Stimulated activated naive CD4-positive, alpha-beta T cell (primary cell): ENCODE measurements around the gene GPR137B.

ENCODE experiments used
- DNase-seq, 6 experiments: peaks; one replicate each; lab custom pipeline; 2025; lab: John Stamatoyannopoulos, UW

The GPR137B gene

GRCh38 chr1:236201786-236202185, 59.4 kb downstream of the GPR137B start:
- no peak for DNase-seq

GRCh38 chr1:236204039-236204438, 61.7 kb downstream of the GPR137B start:
- DNase-seq: no peak

- DNase-seq: no peak
Observed at GRCh38 chr1:236204656-236205055, 62.3 kb downstream of the GPR137B start.

- DNase-seq: no peak
Observed at GRCh38 chr1:236206548-236206947, 64.2 kb downstream of the GPR137B start.

DNA sequence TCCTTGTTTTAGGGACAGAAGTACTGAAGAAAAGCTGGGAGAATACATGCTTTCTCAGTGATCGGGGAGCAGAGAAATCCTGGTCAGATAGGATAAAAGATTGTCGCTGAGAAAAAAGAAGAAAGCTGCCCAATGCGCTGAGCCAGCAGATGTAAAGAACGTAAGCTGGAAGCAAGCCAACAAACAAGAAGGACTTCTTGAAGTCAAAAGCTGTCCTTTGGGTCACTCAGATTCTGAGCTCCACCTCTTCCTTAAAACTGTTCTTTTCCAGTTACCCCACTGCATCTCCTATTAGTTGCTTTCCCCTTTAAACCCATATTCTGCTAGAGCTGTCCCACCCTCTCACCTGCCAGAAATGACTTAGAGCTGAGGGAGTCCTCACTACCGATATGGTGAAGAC, 64.8 kb downstream of the GPR137B start:
- no peak for DNase-seq

GRCh38 chr1:236207569-236207968, 65.2 kb downstream of the GPR137B start:
- DNase-seq: no peak

- DNase-seq: no peak
Observed at GRCh38 chr1:236209185-236209584, 66.8 kb downstream of the GPR137B start.

- DNase-seq: no peak
Observed at GRCh38 chr1:236209713-236210112, 67.4 kb downstream of the GPR137B start.

GRCh38 chr1:236211815-236212214, 69.5 kb downstream of the GPR137B start:
- DNase-seq: no peak

DNA sequence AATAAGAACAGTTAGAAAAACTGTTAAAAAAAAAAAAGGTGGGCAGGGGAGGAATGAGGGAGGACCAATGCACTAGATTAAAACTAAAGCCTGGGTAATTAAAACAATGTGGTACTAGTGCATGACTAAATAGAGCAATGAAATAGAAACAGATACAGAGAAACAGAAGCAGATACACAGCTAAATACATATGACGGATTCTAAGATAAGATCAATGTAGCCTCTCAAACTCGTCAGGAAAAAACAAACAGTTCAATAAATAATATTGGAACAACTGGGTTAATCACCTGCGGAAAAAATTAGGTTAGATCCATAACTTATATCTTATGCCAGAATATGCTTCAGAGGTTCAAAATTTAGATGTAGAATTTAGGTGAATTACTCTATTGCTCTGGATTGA, 71.2 kb downstream of the GPR137B start:
- no peak for DNase-seq

GRCh38 chr1:236214761-236215160, 72.4 kb downstream of the GPR137B start:
- no peak for DNase-seq

- DNase-seq: no peak
Observed at GRCh38 chr1:236220473-236220872, 78.1 kb downstream of the GPR137B start.

- DNase-seq: no peak
Observed at GRCh38 chr1:236222632-236223031, 80.3 kb downstream of the GPR137B start.

DNA sequence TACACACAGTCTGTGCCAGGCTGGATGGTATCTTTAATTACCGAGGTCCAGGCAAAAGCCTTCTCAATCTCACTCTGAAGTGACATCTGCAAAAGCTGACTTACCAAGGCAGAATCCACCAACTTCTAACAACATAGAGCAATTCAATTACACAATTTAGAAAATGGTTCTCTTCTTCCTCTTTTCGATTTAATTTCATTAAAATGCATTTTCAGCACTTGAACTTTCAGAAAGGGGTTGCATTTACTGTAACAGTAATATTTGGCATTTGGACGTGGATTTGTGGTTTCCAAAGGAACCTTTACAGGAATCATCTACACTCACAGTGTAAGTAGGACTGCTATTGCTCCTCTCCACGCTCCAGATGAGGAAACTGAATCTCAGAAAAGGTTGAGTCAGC, 86.1 kb downstream of the GPR137B start:
- no peak for DNase-seq

DNA sequence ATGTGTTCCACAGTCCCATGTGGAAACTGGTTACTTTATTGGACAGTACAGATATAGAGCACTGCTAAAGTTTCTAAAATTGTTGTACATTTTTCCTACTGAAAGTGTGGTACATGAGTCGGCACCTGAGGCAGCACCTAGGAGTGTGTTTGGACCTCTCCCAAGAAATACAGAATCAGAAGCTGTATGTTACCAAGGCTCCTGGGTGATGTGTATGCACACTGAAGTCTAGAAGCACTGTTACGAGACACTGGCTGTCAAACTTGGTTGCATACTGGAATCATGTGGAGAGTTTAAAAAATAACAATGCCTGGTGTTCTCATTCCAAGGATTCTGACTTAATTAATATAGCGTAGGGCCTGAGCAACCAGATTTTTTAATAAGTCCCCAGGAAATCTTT, 92.8 kb downstream of the GPR137B start:
- DNase-seq: no peak

- DNase-seq: no peak
Observed at GRCh38 chr1:236239092-236239585, 96.8 kb downstream of the GPR137B start.

DNA sequence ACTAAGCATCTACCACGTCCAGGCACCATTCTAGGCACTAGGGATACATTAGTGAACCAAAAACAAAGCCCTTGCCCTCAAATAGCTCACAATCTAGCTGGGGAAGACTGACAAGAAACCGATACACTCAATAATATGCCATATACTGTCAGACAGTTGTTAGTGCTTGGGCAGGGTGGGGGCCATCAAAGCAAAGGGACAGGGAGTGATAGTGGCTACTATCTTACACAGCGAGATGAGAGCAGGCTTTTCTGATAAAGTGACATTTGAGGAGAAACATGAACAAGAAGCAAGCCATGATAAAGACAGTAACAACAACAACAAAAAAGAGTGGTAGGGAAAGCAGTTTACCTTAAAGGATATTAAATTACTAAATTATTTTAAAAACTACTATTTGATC, 98.3 kb downstream of the GPR137B start:
- DNase-seq: no peak

DNA sequence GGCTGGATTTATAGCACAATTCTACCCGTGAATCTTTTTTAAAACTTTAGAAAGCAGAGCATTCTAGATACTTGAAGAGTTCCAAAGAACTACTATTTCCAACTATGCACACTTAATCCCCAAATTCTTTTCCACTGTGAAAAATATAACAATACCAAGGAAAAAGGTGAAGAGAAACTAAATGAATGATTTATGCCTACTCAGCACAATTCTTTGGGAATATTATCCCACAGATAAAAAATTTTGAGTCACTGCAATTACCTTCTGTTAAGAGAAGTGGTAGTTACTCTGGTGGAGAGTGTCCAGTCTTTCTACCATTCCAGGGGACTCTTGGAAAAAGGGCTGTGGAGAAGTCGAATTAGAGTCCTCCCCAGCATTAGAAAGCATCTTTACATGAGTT, 100.2 kb downstream of the GPR137B start:
- DNase-seq: no peak

GRCh38 chr1:236247286-236247685, 104.9 kb downstream of the GPR137B start:
- no peak for DNase-seq

GRCh38 chr1:236251587-236251986, 109.2 kb downstream of the GPR137B start:
- DNase-seq: no peak

DNA sequence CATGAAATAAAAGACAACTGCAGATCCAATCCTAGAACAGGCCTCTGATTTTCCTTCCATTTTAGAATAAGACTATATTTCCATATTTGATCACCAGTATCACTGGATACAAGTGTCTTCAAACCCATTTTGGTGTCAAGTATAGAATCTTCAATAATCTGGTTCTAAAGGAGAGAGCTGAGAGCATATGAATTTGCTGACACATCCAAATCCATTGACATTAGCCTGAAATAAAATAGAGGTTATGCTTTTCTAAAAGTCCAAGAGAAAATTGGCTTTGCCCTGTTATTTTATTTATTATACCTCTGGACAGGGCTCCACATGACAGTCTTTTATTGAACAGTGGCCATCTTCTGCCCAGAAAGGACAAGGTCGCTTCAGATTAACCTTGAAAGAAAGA, 110.8 kb downstream of the GPR137B start:
- no peak for DNase-seq

- DNase-seq: no peak
Observed at GRCh38 chr1:236253918-236254637, 111.7 kb downstream of the GPR137B start.

DNA sequence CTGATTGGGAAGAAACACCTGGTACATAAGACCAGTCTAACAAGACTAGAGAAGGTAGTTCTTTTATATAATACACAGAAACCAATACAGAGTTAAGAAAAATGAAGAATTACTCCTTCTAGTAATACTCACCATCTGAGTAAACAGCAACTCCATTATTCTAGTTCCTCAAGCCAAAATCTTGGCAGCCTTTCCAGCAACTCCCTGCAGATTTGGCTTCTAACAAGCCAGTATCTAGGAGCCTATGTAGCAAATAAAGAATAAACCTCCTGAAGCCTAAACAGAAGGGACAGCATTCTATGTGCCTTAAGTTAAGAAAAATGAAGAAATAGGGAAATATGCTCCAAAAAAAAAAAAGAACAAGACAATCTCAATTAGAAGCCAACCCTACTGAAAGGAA, 114.9 kb downstream of the GPR137B start:
- no peak for DNase-seq

DNA sequence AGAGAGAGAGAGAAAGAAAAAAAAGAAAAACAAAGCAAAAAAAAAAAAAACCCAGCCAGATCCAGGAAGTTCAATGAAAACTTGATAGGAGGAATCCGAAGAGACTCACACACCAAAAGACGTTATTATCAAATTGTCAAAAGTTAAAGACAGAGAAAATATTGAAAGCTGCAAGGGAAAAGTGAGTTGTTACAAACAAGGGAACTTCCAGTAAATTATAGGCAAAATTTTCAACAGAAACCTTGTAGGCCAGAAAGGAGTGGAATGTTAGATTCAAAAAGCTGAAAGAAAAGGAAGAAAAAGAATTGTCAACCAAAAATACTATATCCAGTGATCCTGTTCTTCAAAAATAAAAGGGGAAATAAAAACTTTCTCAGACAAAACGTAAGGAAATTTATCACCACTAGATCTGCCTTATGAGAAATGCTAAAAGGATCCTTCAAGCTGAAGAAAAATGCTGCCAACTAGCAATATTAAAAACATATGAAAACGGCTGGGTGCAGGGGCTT, 115.8 kb downstream of the GPR137B start:
- DNase-seq: no peak
